Gastrocnemius medialis (tissue), 4 donors: ENCODE measurements around the gene SLC17A5.

Experiments used
- CTCF ChIP-seq, 5 experiments: fragments of 450-650 bp in 3 of 5; fragments of 200-600 bp in 2 of 5; sonication (generic) in 2 of 5; IDR thresholded peaks in 4 of 5; conservative IDR thresholded peaks in 1 of 5; 1 replicate in 4 of 5; 2 replicates in 1 of 5; pipeline ENCODE4 v1.5.1; 2016 to 2019; ENCODE audit warnings: antibody characterized with exemption in 5 of 5, mild to moderate bottlenecking in 3 of 5, moderate library complexity in 3 of 5
- POLR2A ChIP-seq, 2 donors: fragments of 450-650 bp; IDR thresholded peaks; one replicate each; pipeline ENCODE4 v1.6.1; 2017; ENCODE audit warnings: antibody characterized with exemption in 2 of 2, mild to moderate bottlenecking in 2 of 2, moderate library complexity in 2 of 2

DNA sequence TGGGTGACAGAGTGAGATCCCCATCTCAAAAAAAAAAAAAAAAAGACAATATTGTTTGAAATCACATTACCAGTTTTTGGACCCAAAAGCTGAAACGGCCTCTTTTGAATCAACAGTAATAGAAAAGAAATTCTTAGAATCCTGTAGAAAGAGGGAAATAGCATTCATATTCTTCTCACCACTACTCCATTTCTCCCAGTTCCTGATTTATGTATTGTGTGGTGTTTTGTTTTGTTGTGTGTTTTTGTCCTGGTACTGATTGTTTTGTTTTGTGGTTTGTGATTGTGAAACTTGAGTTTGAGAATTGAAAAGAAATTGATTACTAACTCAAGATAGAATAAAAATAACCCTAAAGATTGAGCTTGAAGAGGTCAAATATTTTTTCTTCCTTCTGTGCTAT lies 106.8 kb downstream of the SLC17A5 start:
- TF ChIP-seq CTCF (IDR thresholded peaks at IDR 0.05 in 4 of 5, conservative IDR thresholded peaks at IDR 0.05 in 1 of 5) (no peak), POLR2A (IDR thresholded peaks at IDR 0.05) (no peak)
